PC-9 (cell line): ENCODE results near the gene ARHGAP6. TPM values are rescaled to one million over a fixed set of nuclear protein-coding genes. Genes with fewer than 3 reads are reported as not detected.

ENCODE experiments used
- BruUV-seq: library from RNA; stranded (reverse); fragments of 400-500 nt; replicated peaks from 2 replicates; lab custom pipeline; 2021; lab: Mats Ljungman, UMichigan
- CTCF ChIA-PET: fragments of 300-600 bp; sonication (Branson Sonifier 250); formaldehyde crosslinking; loops from one replicate; lab custom pipeline; 2022; ENCODE audit warnings: antibody characterized with exemption; lab: Charles Lee
- POLR2A ChIA-PET: fragments of 300-600 bp; sonication (Branson Sonifier 250); formaldehyde crosslinking; loops from one replicate; lab custom pipeline; 2022; ENCODE audit warnings: antibody characterized with exemption; ENCODE audit not compliant: unreplicated experiment; lab: Charles Lee
- DNase-seq, 2 experiments: peaks; one replicate each; pipeline versions ENCODE4 v3.0.0 to v3.0.0-alpha.2; 2015 to 2022; ENCODE audit warnings: mixed read lengths in 1 of 2
- H2AFZ ChIP-seq: fragments of 200-600 bp; sonication (generic); 2 replicates; pipeline ENCODE4 v1.8.1; 2017; ENCODE audit warnings: antibody characterized with exemption
- H3F3A ChIP-seq: fragments of 200-600 bp; sonication (generic); 2 replicates; pipeline ENCODE4 v1.8.1; 2017; ENCODE audit warnings: antibody characterized with exemption, mild to moderate bottlenecking, low read depth; ENCODE audit not compliant: insufficient read depth
- H3K27ac ChIP-seq: fragments of 200-600 bp; sonication (generic); 2 replicates; pipeline ENCODE4 v1.6.1; 2016; ENCODE audit warnings: mixed run types
- H3K27me3 ChIP-seq: fragments of 200-600 bp; sonication (generic); 2 replicates; pipeline ENCODE4 v1.6.1; 2016; ENCODE audit warnings: low read depth, mixed run types; ENCODE audit not compliant: insufficient read depth
- H3K36me3 ChIP-seq: fragments of 200-600 bp; sonication (generic); 2 replicates; pipeline ENCODE4 v1.6.1; 2016; ENCODE audit warnings: low read depth, mixed run types
- H3K4me1 ChIP-seq: fragments of 200-600 bp; sonication (generic); replicated peaks from 2 replicates; pipeline ENCODE4 v1.6.1; 2016; ENCODE audit warnings: mixed run types; ENCODE audit not compliant: insufficient read depth
- H3K4me2 ChIP-seq: fragments of 200-600 bp; sonication (generic); 2 replicates; pipeline ENCODE4 v1.6.1; 2017; ENCODE audit warnings: mixed run types
- H3K4me3 ChIP-seq: fragments of 200-600 bp; sonication (generic); 2 replicates; pipeline ENCODE4 v1.6.1; 2016; ENCODE audit warnings: mixed run types
- H3K79me2 ChIP-seq: fragments of 200-600 bp; sonication (generic); 2 replicates; pipeline ENCODE4 v1.6.1; 2017; ENCODE audit warnings: low read depth, mixed run types
- H3K9me2 ChIP-seq: fragments of 200-600 bp; sonication (generic); 2 replicates; pipeline ENCODE4 v1.8.1; 2017; ENCODE audit warnings: mild to moderate bottlenecking; ENCODE audit not compliant: insufficient read depth
- H3K9me3 ChIP-seq: fragments of 200-600 bp; sonication (generic); 2 replicates; pipeline ENCODE4 v1.8.1; 2016; ENCODE audit warnings: low read depth; ENCODE audit not compliant: insufficient read depth
- H4K20me1 ChIP-seq: fragments of 200-600 bp; sonication (generic); 2 replicates; pipeline ENCODE4 v1.8.1; 2017; ENCODE audit not compliant: insufficient read depth
- CTCF ChIP-seq: fragments of 200-600 bp; sonication (generic); conservative IDR thresholded peaks from 2 replicates; pipeline ENCODE4 v1.6.1; 2017; ENCODE audit warnings: mixed run types, antibody characterized with exemption, mild to moderate bottlenecking, moderate library complexity
- EZH2 ChIP-seq: fragments of 200-600 bp; sonication (generic); IDR thresholded peaks from 2 replicates; pipeline ENCODE4 v1.8.0; 2017; ENCODE audit warnings: antibody characterized with exemption, low read depth
- intact Hi-C: fragments of 100-400 bp; cut with micrococcal nuclease; formaldehyde crosslinking; loops from one replicate; pipeline ENCODE4 v1.10.0; 2022; ENCODE audit not compliant: unreplicated experiment
- total RNA-seq: library from RNA; stranded (reverse); gene quantifications from 2 replicates; pipeline ENCODE4 v1.2.3, GENCODE V29; 2021

ARHGAP6 gene
- total RNA-seq, 1 experiment from 2014 or later, result not detected

DNA sequence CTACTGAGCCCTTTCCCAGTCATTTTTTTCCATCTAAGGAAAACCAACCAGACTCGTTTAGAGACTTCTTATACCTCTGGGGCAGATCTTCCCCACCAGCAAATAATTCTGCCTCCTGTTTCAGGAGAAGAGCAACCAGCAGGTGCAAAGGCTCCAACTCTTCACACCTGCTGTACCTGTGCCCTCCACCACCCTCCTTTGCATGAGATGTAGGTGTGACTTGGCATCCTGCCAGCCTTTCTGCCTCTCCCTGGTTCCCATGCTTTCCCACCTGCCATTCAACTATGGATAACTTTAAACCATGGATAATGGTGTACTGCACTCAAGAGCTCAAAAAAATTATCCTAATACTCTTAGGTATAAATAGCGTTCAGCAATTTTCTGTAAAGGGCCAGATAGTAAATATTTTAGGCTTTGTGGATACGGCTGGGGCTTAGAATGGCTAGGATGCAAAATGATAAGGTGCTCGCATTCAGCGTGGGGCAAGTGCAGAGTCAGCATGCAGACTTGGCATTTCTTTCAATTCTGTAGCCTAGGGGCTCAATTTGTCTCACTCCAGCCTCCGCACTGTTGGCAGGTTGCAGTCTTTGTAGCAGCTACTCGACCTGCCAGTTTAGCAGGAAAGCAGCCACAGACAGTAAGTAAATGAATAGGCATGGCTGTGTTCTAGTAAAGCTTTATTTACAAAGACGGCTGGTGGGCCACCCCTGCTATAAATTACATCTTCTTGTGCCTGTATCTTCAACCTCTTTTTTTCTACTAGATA, 474.8 kb downstream of the ARHGAP6 start:
- ChIA-PET CTCF (no interaction called here), POLR2A (no interaction called here)
- Histone ChIP-seq H3K4me2 (no peak overlapping the region), H3K36me3 (no peaks in the 10 kb centered on the region), H2AFZ (no peak overlapping the region), H4K20me1 (no peaks in the 10 kb centered on the region), H3K79me2 (no peaks in the 10 kb centered on the region), H3K4me3 (no peak overlapping the region), H3F3A (no peaks in the 10 kb centered on the region), H3K27ac (no peak overlapping the region), H3K9me3 (no peaks in the 10 kb centered on the region), H3K27me3 (no peaks in the 10 kb centered on the region), H3K4me1 (no peaks in the 10 kb centered on the region), H3K9me2 (no peaks in the 10 kb centered on the region)
- DNase-seq, result no peak
- TF ChIP-seq CTCF (no peak), EZH2 (no peak)
- no TSS peak for BruUV-seq
- intact Hi-C loops, result no loop called here

- no TSS peak for BruUV-seq
- Histone ChIP-seq H3K27me3 (no peaks in the 10 kb centered on the region), H3K4me1 (no peaks in the 10 kb centered on the region), H3K27ac (no peak overlapping the region), H3K9me2 (no peaks in the 10 kb centered on the region), H3K36me3 (no peaks in the 10 kb centered on the region), H3K4me2 (no peak overlapping the region), H3K9me3 (no peaks in the 10 kb centered on the region), H4K20me1 (no peaks in the 10 kb centered on the region), H2AFZ (no peak overlapping the region), H3F3A (no peaks in the 10 kb centered on the region), H3K4me3 (no peak overlapping the region), H3K79me2 (no peaks in the 10 kb centered on the region)
- intact Hi-C loops, result no loop called here
- DNase-seq, result no peak
- TF ChIP-seq CTCF (no peak), EZH2 (no peak)
- CTCF ChIA-PET, result no interaction called here
- POLR2A ChIA-PET, result no interaction called here
Observed at GRCh38 chrX:11189097-11189496, 476.6 kb downstream of the ARHGAP6 start.

- Histone ChIP-seq H2AFZ (no peak overlapping the region), H3K4me1 (no peaks in the 10 kb centered on the region), H3K4me3 (no peak overlapping the region), H3F3A (no peaks in the 10 kb centered on the region), H3K9me3 (no peaks in the 10 kb centered on the region), H3K27ac (no peak overlapping the region), H3K27me3 (no peaks in the 10 kb centered on the region), H3K36me3 (no peaks in the 10 kb centered on the region), H3K79me2 (no peaks in the 10 kb centered on the region), H4K20me1 (no peaks in the 10 kb centered on the region), H3K4me2 (no peak overlapping the region), H3K9me2 (no peaks in the 10 kb centered on the region)
- ChIA-PET POLR2A (no interaction called here), CTCF (no interaction called here)
- intact Hi-C loops, result no loop called here
- no TSS peak for BruUV-seq
- TF ChIP-seq EZH2, result no peak
- TF ChIP-seq CTCF, result no peak
- no peak for DNase-seq
Observed at GRCh38 chrX:11188664-11189063, 477.1 kb downstream of the ARHGAP6 start.
